DND-41 (cell line): Measurements from ENCODE around the gene KRTAP9-6.
"Not testable (repeated sequence)": the region's sequence is repeated elsewhere in the genome, so short reads cannot be mapped to it uniquely, and the experiment has no call there.

Experiments used
- ATAC-seq: fragments of 200-7000 bp; cut with Tn5 transposase; 3 replicates; pipeline ENCODE4 v1.9.1; 2021; ENCODE audit warnings: low read depth; ENCODE audit not compliant: insufficient read depth
- DNase-seq: peaks from one replicate; pipeline ENCODE4 v3.0.0-alpha.2; 2020
- H2AFZ ChIP-seq: 2 replicates; pipeline ENCODE4 v1.6.0; 2012; ENCODE audit warnings: low read depth, low read length
- H3K27ac ChIP-seq: 2 replicates; pipeline ENCODE4 v1.5.1; 2012; ENCODE audit warnings: low read length, inconsistent platforms
- H3K27me3 ChIP-seq: fragments of 200-600 bp; sonication (generic); 2 replicates; pipeline ENCODE4 v1.6.0; 2012; ENCODE audit warnings: low read length, mild to moderate bottlenecking, inconsistent platforms; ENCODE audit not compliant: insufficient read depth, poor library complexity
- H3K36me3 ChIP-seq: 2 replicates; pipeline ENCODE4 v1.5.1; 2012; ENCODE audit warnings: low read length, inconsistent platforms; ENCODE audit not compliant: insufficient read depth
- H3K4me1 ChIP-seq: 2 replicates; pipeline ENCODE4 v1.5.1; 2012; ENCODE audit warnings: mild to moderate bottlenecking, low read length; ENCODE audit not compliant: insufficient read depth
- H3K4me2 ChIP-seq: 2 replicates; pipeline ENCODE4 v1.6.0; 2012; ENCODE audit warnings: mild to moderate bottlenecking, moderate library complexity, low read length, inconsistent platforms; ENCODE audit not compliant: insufficient read depth
- H3K4me3 ChIP-seq, 2 experiments: fragments of 200-600 bp in 1 of 2; shearing (Covaris generic) in 1 of 2; 2 replicates each; pipeline ENCODE4 v1.5.1; 2012 to 2016; ENCODE audit warnings: inconsistent platforms in 2 of 2, low read length in 2 of 2, mild to moderate bottlenecking in 2 of 2, low read depth in 1 of 2, moderate library complexity in 1 of 2
- H3K79me2 ChIP-seq: 2 replicates; pipeline ENCODE4 v1.6.0; 2012; ENCODE audit warnings: low read length, inconsistent platforms; ENCODE audit not compliant: insufficient read depth
- H3K9ac ChIP-seq: 2 replicates; pipeline ENCODE4 v1.6.0; 2012; ENCODE audit warnings: low read depth, mild to moderate bottlenecking, inconsistent platforms, low read length, moderate library complexity
- H3K9me3 ChIP-seq: 2 replicates; pipeline ENCODE4 v1.5.1; 2012; ENCODE audit warnings: low read length, moderate library complexity, mild to moderate bottlenecking, inconsistent platforms; ENCODE audit not compliant: insufficient read depth, severe bottlenecking
- H4K20me1 ChIP-seq: 2 replicates; pipeline ENCODE4 v1.6.0; 2012; ENCODE audit warnings: low read length; ENCODE audit not compliant: insufficient read depth
- EZH2 ChIP-seq: IDR thresholded peaks from 3 replicates; pipeline ENCODE4 v1.6.1; 2012; ENCODE audit warnings: borderline replicate concordance, low read depth, mild to moderate bottlenecking, moderate library complexity, low read length, inconsistent platforms; ENCODE audit not compliant: severe bottlenecking
- TF ChIP-seq, protein P1 (sequence below): IDR thresholded peaks from 2 replicates; pipeline ENCODE4 v1.5.1; 2012; ENCODE audit warnings: borderline replicate concordance, low read length, moderate library complexity, mild to moderate bottlenecking; ENCODE audit not compliant: poor library complexity, severe bottlenecking; ENCODE audit errors: extremely low read depth

KRTAP9-6 gene

DNA sequence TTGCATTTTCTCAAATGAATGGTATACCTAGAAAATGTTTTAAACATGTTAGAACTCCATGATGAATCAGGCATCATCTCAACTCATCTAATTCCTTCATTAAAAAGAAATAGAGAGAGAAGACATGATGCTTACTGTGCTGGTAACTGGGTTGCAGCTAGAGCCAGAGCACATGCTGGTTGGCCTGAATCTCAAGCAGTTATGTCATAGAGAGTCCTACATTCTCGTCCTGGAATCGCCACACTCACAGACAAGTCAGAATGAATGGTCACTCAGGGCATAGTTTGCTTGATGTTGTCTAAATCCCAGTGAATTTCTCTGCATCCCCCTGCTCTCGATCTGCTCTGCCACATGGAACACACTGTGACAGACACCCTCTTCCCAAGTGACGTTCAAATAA lies 28.1 kb upstream of the KRTAP9-6 start:
- H3K9me3 ChIP-seq, H3K4me3 ChIP-seq, ATAC-seq, H3K9ac ChIP-seq, H3K4me2 ChIP-seq, H4K20me1 ChIP-seq, H3K36me3 ChIP-seq, H3K79me2 ChIP-seq, H3K27me3 ChIP-seq, H2AFZ ChIP-seq, H3K4me1 ChIP-seq, H3K27ac ChIP-seq, DNase-seq: not testable (repeated sequence)

DNA sequence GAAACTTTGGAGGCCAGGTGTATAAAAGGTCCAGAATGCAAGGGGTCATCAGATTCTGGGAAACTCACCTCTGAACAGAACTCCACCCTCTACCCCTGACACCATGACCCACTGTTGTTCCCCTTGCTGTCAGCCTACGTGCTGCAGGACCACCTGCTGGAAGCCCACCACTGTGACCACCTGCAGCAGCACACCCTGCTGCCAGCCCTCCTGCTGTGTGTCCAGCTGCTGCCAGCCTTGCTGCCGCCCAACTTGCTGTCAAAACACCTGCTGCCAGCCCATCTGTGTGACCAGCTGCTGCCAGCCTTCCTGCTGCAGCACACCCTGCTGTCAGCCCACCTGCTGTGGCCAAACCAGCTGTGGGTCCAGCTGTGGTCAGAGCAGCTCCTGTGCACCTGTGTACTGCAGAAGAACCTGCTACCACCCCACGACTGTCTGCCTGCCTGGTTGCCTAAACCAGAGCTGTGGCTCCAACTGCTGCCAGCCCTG lies 27.2 kb upstream of the KRTAP9-6 start, which contains the start of gene KRTAP9-8:
TSS of gene KRTAP9-8 (plus strand) at position 51 of the 489 bp plus-strand sequence. CDS start at position 104, 53 bp downstream.
- not testable (repeated sequence) for H3K4me1 ChIP-seq, H3K36me3 ChIP-seq, H4K20me1 ChIP-seq, H2AFZ ChIP-seq, H3K4me2 ChIP-seq, H3K27me3 ChIP-seq, DNase-seq, H3K4me3 ChIP-seq, ATAC-seq, H3K79me2 ChIP-seq, H3K9me3 ChIP-seq, H3K9ac ChIP-seq, H3K27ac ChIP-seq

DNA sequence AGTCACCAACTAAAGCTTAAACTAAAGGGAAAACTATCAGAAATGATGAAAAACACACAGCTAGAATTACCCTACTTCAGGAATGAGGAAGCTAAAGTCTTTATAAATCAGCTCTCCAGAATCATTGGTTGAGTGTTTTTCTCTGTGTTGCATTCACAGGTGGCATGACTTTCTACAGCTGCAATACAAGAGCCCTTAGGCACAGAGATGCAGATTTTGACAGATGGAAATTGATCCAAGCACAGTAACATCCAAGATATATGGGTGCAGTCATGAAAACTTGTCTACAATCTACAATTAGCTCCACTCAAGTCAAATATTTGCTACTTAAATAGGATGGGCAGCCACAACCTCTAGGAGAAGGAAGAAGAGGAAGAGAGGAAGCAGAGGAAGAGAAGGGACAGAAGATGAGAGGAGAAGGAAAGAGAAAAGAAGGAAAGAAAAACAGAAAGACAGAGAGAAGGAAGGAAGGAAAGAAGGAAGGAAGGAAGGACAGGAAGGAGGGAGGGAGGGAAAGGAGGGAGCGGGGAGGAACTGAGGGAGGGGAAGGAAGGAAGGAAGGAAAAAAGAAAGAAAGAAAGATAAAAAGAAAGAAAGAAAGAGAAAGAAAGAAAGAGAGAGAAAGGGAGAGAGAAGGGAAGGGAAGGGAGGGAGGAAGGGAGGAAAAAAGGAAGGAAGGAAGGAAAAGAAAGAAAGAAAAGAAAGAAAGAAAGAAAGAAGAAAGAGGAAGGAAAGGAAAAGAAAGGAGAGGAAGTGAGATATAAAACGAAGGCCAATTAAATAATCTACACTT lies 18.0 kb upstream of the KRTAP9-6 start:
- H3K9me3 ChIP-seq, H3K79me2 ChIP-seq, H3K4me3 ChIP-seq, DNase-seq, H3K4me2 ChIP-seq, ATAC-seq, H2AFZ ChIP-seq, H3K4me1 ChIP-seq, H3K9ac ChIP-seq, H3K27ac ChIP-seq, H3K36me3 ChIP-seq, H4K20me1 ChIP-seq, H3K27me3 ChIP-seq: not testable (repeated sequence)

DNA sequence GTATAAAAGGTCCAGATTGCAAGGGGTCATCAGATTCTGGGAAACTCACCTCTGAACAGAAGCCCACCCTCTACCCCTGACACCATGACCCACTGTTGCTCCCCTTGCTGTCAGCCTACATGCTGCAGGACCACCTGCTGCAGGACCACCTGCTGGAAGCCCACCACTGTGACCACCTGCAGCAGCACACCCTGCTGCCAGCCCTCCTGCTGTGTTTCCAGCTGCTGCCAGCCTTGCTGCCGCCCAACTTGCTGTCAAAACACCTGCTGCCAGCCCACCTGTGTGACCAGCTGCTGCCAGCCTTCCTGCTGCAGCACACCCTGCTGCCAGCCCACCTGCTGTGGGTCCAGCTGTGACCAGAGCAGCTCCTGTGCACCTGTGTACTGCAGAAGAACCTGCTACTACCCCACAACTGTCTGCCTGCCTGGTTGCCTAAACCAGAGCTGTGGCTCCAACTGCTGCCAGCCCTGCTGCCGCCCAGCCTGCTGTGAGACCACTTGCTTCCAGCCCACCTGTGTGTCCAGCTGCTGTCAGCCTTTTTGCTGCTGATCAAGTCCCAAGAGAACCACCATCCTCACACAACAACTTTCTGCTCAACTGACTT lies 15.4 kb upstream of the KRTAP9-6 start, which contains the start of gene KRTAP9-4:
TSS of gene KRTAP9-4 (plus strand) at position 51 of the 604 bp plus-strand sequence. CDS start at position 85, 34 bp downstream.
- not testable (repeated sequence) for H3K9ac ChIP-seq, H3K4me3 ChIP-seq, H3K27ac ChIP-seq, H3K79me2 ChIP-seq, H2AFZ ChIP-seq, DNase-seq, ATAC-seq, H4K20me1 ChIP-seq, H3K27me3 ChIP-seq, H3K9me3 ChIP-seq, H3K4me2 ChIP-seq, H3K4me1 ChIP-seq, H3K36me3 ChIP-seq

DNA sequence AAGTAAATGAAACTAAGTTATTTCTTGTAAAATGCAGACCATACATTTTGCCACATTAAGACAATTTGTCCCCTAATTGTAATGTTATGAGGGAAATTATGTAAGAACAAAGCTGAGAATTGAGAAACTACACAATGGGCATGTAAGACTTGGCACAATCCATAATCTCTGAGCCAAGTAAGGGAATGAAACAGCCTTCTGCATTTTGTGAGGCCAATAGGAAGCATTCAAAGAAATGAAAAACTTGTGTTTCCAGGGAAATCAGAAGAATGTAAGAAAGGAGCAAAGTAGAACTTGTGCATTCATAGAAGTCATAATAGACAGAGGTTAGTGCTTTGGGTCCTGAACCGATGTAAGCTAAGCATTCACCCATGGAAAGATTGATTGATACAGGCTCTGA lies 13.9 kb upstream of the KRTAP9-6 start:
- Histone ChIP-seq H3K9ac (no peak overlapping the region), H3K36me3 (no peaks in the 10 kb centered on the region), H4K20me1 (no peaks in the 10 kb centered on the region), H3K79me2 (no peaks in the 10 kb centered on the region), H3K4me1 (no peaks in the 10 kb centered on the region), H2AFZ (no peak overlapping the region), H3K9me3 (no peaks in the 10 kb centered on the region), H3K27ac (no peak overlapping the region), H3K4me3 (no peak overlapping the region), H3K27me3 (peaks cover 6% of the 10 kb centered on the region), H3K4me2 (no peak overlapping the region)
- no peak for TF ChIP-seq EZH2
- TF ChIP-seq, protein P1, sequence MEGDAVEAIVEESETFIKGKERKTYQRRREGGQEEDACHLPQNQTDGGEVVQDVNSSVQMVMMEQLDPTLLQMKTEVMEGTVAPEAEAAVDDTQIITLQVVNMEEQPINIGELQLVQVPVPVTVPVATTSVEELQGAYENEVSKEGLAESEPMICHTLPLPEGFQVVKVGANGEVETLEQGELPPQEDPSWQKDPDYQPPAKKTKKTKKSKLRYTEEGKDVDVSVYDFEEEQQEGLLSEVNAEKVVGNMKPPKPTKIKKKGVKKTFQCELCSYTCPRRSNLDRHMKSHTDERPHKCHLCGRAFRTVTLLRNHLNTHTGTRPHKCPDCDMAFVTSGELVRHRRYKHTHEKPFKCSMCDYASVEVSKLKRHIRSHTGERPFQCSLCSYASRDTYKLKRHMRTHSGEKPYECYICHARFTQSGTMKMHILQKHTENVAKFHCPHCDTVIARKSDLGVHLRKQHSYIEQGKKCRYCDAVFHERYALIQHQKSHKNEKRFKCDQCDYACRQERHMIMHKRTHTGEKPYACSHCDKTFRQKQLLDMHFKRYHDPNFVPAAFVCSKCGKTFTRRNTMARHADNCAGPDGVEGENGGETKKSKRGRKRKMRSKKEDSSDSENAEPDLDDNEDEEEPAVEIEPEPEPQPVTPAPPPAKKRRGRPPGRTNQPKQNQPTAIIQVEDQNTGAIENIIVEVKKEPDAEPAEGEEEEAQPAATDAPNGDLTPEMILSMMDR = no peak
- DNase-seq (no peak), ATAC-seq (no peak)
